ENCODE data around the gene ANKRD28.

Gene ANKRD28

DNA sequence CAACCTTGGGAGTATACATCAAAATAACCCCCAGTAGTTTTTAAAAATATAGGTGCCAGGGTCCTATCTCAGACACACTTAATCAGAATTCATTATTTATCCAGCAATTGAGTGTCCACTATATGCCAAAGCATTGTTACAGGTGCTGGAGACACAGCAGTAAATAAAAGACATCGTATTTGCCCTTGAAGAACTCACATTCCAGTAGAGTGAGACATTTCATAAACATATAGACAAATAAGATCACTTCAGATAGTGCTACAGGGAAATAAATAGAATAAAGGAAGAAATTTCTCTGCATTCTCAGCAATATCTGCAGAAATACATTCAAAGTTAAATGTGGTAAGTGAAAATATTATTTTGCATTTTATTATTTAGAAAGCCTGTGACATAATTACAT, 34.1 kb upstream of the ANKRD28 start:
- H3K4me3 ChIP-seq (ENCODE audit: low read length), result no peak overlapping the region
- DNase-seq (ENCODE audit: low read depth), result no peak
- TF ChIP-seq, protein P1, sequence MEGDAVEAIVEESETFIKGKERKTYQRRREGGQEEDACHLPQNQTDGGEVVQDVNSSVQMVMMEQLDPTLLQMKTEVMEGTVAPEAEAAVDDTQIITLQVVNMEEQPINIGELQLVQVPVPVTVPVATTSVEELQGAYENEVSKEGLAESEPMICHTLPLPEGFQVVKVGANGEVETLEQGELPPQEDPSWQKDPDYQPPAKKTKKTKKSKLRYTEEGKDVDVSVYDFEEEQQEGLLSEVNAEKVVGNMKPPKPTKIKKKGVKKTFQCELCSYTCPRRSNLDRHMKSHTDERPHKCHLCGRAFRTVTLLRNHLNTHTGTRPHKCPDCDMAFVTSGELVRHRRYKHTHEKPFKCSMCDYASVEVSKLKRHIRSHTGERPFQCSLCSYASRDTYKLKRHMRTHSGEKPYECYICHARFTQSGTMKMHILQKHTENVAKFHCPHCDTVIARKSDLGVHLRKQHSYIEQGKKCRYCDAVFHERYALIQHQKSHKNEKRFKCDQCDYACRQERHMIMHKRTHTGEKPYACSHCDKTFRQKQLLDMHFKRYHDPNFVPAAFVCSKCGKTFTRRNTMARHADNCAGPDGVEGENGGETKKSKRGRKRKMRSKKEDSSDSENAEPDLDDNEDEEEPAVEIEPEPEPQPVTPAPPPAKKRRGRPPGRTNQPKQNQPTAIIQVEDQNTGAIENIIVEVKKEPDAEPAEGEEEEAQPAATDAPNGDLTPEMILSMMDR (conservative IDR thresholded peaks at IDR 0.05; ENCODE audit: low read length), result no peak

GRCh38 chr3:15825016-15825415, 27.2 kb upstream of the ANKRD28 start:
- TF ChIP-seq, protein P1 (conservative IDR thresholded peaks at IDR 0.05; ENCODE audit: low read length), result no peak
- H3K4me3 ChIP-seq (ENCODE audit: low read length), result no peak overlapping the region
- no peak for DNase-seq (ENCODE audit: low read depth)

DNA sequence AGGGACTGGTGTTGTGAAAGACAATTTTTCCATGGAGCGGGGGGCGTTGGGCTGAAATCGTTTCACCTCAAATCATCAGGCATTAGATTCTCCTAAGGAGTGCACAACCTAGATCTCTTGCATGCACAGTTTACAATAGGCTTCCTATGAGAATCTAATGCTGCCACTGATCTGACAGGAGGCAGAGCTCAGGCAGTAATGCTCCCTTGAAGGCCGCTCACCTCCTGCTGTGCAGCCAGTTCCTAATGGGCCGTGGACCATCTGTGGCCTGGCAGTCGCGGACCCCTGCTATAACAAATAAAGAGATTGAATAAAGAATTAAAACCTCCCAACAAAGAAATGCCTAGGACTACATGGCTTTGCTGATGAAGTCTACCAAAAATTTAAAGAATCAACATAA, 25.3 kb upstream of the ANKRD28 start:
- DNase-seq (ENCODE audit: low read depth), result no peak
- H3K4me3 ChIP-seq (ENCODE audit: low read length), result no peak overlapping the region
- TF ChIP-seq, protein P1 (conservative IDR thresholded peaks at IDR 0.05; ENCODE audit: low read length), result no peak

DNA sequence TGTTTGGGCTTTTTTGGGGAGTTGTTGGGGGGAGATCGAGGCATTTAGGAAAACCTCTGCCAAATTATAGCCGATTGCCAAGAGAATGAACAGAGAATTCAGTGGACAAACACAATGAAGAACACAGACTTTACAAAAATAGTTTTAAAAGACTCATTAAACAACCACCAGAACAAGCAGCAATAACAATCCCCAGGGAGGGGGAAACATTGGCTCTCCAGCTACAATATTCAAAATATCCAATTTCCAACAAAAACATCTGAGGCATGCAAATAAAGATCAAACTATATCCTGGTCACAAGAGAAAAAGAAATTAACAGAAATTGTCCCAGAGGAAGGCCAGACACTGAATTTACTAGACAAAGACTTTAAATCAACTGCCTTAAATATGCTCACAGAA, 24.5 kb upstream of the ANKRD28 start:
- no peak for DNase-seq (ENCODE audit: low read depth)
- TF ChIP-seq, protein P1 (conservative IDR thresholded peaks at IDR 0.05; ENCODE audit: low read length), result no peak

GRCh38 chr3:15820911-15821310, 23.1 kb upstream of the ANKRD28 start:
- no peak overlapping the region for H3K4me3 ChIP-seq (ENCODE audit: low read length)

More for the DNA sequence above, 24.5 kb upstream of the ANKRD28 start:
- no peak overlapping the region for H3K4me3 ChIP-seq (ENCODE audit: low read length)

DNA sequence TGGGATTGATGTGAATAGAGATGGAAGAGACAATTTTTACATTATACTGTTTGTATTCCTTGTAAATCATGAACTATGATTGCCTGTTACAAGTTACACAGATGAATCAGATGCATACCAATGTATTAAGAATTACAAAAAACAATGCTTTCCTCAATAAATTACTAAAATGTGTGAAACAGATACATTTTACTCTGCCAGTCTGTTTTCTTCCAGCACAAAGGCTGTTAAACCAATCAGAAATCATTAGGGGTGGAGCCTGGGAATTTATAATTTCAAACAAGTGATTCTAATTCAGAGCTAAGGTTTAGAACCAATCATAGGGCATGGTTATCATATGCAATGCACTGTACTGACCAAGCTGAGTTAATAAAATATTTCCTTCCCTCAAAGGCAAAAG, 21.8 kb upstream of the ANKRD28 start:
- peak; percentile 56 for DNase-seq (ENCODE audit: low read depth)
- TF ChIP-seq, protein P1 (conservative IDR thresholded peaks at IDR 0.05; ENCODE audit: low read length), result no peak
- no peak overlapping the region for H3K4me3 ChIP-seq (ENCODE audit: low read length)

More at GRCh38 chr3:15820911-15821310, 23.1 kb upstream of the ANKRD28 start:
- TF ChIP-seq, protein P1 (conservative IDR thresholded peaks at IDR 0.05; ENCODE audit: low read length), result peak; percentile 35
- DNase-seq (ENCODE audit: low read depth), result peak; percentile 70

DNA sequence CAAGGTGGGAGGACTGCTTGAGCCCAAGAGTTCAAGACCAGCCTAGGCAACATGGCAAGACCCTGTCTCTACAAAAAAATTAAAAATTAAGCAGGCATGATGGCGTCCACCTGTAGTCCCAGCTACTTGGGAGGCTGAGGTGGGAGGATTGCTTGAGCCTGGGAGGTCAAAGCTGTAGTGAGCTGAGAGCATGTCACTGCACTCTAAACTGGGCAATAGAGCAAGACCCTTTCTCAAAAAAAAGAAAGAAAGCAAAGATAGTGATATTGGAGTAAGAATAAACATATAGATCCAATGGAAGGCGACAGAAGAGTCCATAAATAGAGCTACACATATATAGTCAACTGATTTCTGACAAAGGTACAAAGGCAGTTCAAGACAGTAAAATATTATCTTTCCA, 21.3 kb upstream of the ANKRD28 start:
- no peak overlapping the region for H3K4me3 ChIP-seq (ENCODE audit: low read length)
- no peak for DNase-seq (ENCODE audit: low read depth)
- TF ChIP-seq, protein P1 (conservative IDR thresholded peaks at IDR 0.05; ENCODE audit: low read length), result no peak

All from AG10803 (cell line).